Loucy (cell line): ENCODE data around the gene LMOD3.
A peak's percentile ranks its signal among the peaks of the same experiment; 100 is the strongest.

ENCODE experiments used
- H2AFZ ChIP-seq: fragments of 200-600 bp; sonication (generic); 2 replicates; pipeline ENCODE4 v1.6.0; 2016; ENCODE audit warnings: antibody characterized with exemption, mild to moderate bottlenecking, low read length, moderate library complexity
- H3F3A ChIP-seq: fragments of 200-600 bp; 2 replicates; pipeline ENCODE4 v1.6.0; 2016; ENCODE audit warnings: antibody characterized with exemption, low read depth, mild to moderate bottlenecking
- H3K27me3 ChIP-seq: fragments of 200-600 bp; sonication (generic); 2 replicates; pipeline ENCODE4 v1.6.1; 2014; ENCODE audit warnings: low read length, mild to moderate bottlenecking; ENCODE audit not compliant: insufficient read depth, poor library complexity, severe bottlenecking
- H3K36me3 ChIP-seq: fragments of 200-600 bp; sonication (generic); 2 replicates; pipeline ENCODE4 v1.6.1; 2016; ENCODE audit warnings: low read length; ENCODE audit not compliant: insufficient read depth
- H3K4me1 ChIP-seq: fragments of 200-600 bp; sonication (generic); 2 replicates; pipeline ENCODE4 v1.5.1; 2014; ENCODE audit warnings: low read length, mild to moderate bottlenecking; ENCODE audit not compliant: insufficient read depth, poor library complexity, severe bottlenecking
- H3K4me2 ChIP-seq: fragments of 200-600 bp; sonication (generic); 2 replicates; pipeline ENCODE4 v1.6.0; 2014; ENCODE audit warnings: antibody characterized with exemption, low read length, low read depth, mild to moderate bottlenecking; ENCODE audit not compliant: poor library complexity, severe bottlenecking
- H3K4me3 ChIP-seq: fragments of 200-600 bp; sonication (generic); 2 replicates; pipeline ENCODE4 v1.5.1; 2014; ENCODE audit warnings: low read length, mild to moderate bottlenecking, mixed read lengths; ENCODE audit not compliant: poor library complexity, severe bottlenecking
- H3K79me2 ChIP-seq: fragments of 200-600 bp; sonication (generic); 2 replicates; pipeline ENCODE4 v1.6.1; 2014; ENCODE audit warnings: low read length; ENCODE audit not compliant: insufficient read depth
- H3K9ac ChIP-seq: fragments of 200-600 bp; sonication (generic); 2 replicates; pipeline ENCODE4 v1.6.0; 2014; ENCODE audit warnings: mild to moderate bottlenecking, low read depth, low read length, moderate library complexity; ENCODE audit not compliant: poor library complexity, severe bottlenecking
- H3K9me2 ChIP-seq: fragments of 200-600 bp; sonication (generic); replicated peaks from 2 replicates; pipeline ENCODE4 v1.6.1; 2016; ENCODE audit warnings: low read depth, low read length, mixed read lengths
- H3K9me3 ChIP-seq: fragments of 200-600 bp; sonication (generic); 2 replicates; pipeline ENCODE4 v1.6.1; 2014; ENCODE audit warnings: mild to moderate bottlenecking, antibody characterized with exemption, low read length, low read depth; ENCODE audit not compliant: insufficient read depth
- H4K20me1 ChIP-seq: fragments of 200-600 bp; sonication (generic); 2 replicates; pipeline ENCODE4 v1.6.0; 2014; ENCODE audit warnings: antibody characterized with exemption, low read length, mild to moderate bottlenecking; ENCODE audit not compliant: insufficient read depth, poor library complexity, severe bottlenecking
- CTCF ChIP-seq: fragments of 200-600 bp; sonication (generic); conservative IDR thresholded peaks from 2 replicates; pipeline ENCODE4 v1.5.1; 2014; ENCODE audit warnings: mild to moderate bottlenecking, antibody characterized with exemption, low read length
- EZH2phosphoT487 ChIP-seq: fragments of 200-600 bp; IDR thresholded peaks from 2 replicates; pipeline ENCODE4 v1.6.1; 2018; ENCODE audit warnings: antibody characterized with exemption, mild to moderate bottlenecking, moderate library complexity, borderline replicate concordance

LMOD3 gene

GRCh38 chr3:69090021-69090420 lies 32.4 kb downstream of the LMOD3 start:
- TF ChIP-seq CTCF (no peak), EZH2phosphoT487 (no peak)
- Histone ChIP-seq H2AFZ (no peak overlapping the region), H3K4me1 (peaks cover 71% of the 10 kb centered on the region), H3K4me3 (peak overlapping the region; percentile 98), H3K27me3 (no peaks in the 10 kb centered on the region), H3K79me2 (peaks cover 97% of the 10 kb centered on the region), H3K36me3 (peaks cover 3% of the 10 kb centered on the region; the same call in 1 of the 2 replicates), H3K9me3 (no peaks in the 10 kb centered on the region), H3F3A (peaks cover 11% of the 10 kb centered on the region; the same call in 1 of the 2 replicates), H4K20me1 (peaks cover 26% of the 10 kb centered on the region), H3K9me2 (no peaks in the 10 kb centered on the region), H3K9ac (peak overlapping the region; percentile 97), H3K4me2 (peak overlapping the region; percentile 98)

- Histone ChIP-seq H3K4me2 (peak overlapping the region; percentile 98), H3K9me3 (no peaks in the 10 kb centered on the region), H3K9ac (peak overlapping the region; percentile 97), H4K20me1 (peaks cover 26% of the 10 kb centered on the region), H3F3A (peaks cover 15% of the 10 kb centered on the region; the same call in 1 of the 2 replicates), H3K79me2 (peaks cover 80% of the 10 kb centered on the region), H3K4me1 (peaks cover 69% of the 10 kb centered on the region), H3K9me2 (no peaks in the 10 kb centered on the region), H3K36me3 (no peaks in the 10 kb centered on the region), H3K27me3 (no peaks in the 10 kb centered on the region), H2AFZ (no peak overlapping the region), H3K4me3 (peak overlapping the region; percentile 98)
- TF ChIP-seq CTCF (no peak), EZH2phosphoT487 (no peak)
Measured at GRCh38 chr3:69088063-69088462, 34.3 kb downstream of the LMOD3 start.

- Histone ChIP-seq H2AFZ (no peak overlapping the region), H3K79me2 (peaks cover 71% of the 10 kb centered on the region), H3K9ac (peak overlapping the region; percentile 97), H3K27me3 (no peaks in the 10 kb centered on the region), H3K4me2 (peak overlapping the region; percentile 98), H3K9me3 (no peaks in the 10 kb centered on the region), H3K4me3 (peak overlapping the region; percentile 98), H3K36me3 (no peaks in the 10 kb centered on the region), H3K4me1 (peaks cover 72% of the 10 kb centered on the region), H3K9me2 (no peaks in the 10 kb centered on the region), H4K20me1 (peaks cover 21% of the 10 kb centered on the region), H3F3A (peaks cover 16% of the 10 kb centered on the region; the same call in 1 of the 2 replicates)
- TF ChIP-seq CTCF: no peak
- no peak for TF ChIP-seq EZH2phosphoT487
Measured at GRCh38 chr3:69087030-69087791, 35.2 kb downstream of the LMOD3 start.
